ENCODE results near the gene ABLIM2. TPM values are rescaled to one million over a fixed set of nuclear protein-coding genes. Genes with fewer than 3 reads are reported as not detected.

ABLIM2 gene
- total and polyA plus RNA-seq, 2 of the 4 experiments (the other 2 are of a cell fraction): under 0.01 to 0.10 TPM

GRCh38 chr4:8143392-8144140 lies 15.0 kb downstream of the ABLIM2 start:
- H3K9me1 ChIP-seq (ENCODE audit: insufficient read depth, low read length): no peaks in the 10 kb centered on the region
- H3K27me3 ChIP-seq (ENCODE audit: control insufficient read depth, insufficient read depth, low read length): peaks cover 71% of the 10 kb centered on the region
- no TSS peak for BruUV-seq (replicated peaks)
- ChIA-PET CTCF (no interaction called here), POLR2A (ENCODE audit: unreplicated experiment) (no interaction called here)
- ATAC-seq (ENCODE audit: low read depth): no peak
- no peak overlapping the region for H2BK5ac ChIP-seq (ENCODE audit: low read depth, low read length, poor library complexity, severe bottlenecking)
- no peak overlapping the region for H3K9ac ChIP-seq (ENCODE audit: low read depth, low read length)
- TF ChIP-seq RFX5 (IDR thresholded peaks at IDR 0.05; ENCODE audit: low read depth, low read length): no peak
- no peak for TF ChIP-seq SMC3 (IDR thresholded peaks at IDR 0.05; ENCODE audit: low read depth, low read length)
- TF ChIP-seq RAD21 (IDR thresholded peaks at IDR 0.05; ENCODE audit: low read length): no peak
- no peak for TF ChIP-seq NFE2L2 (IDR thresholded peaks at IDR 0.05; ENCODE audit: low read depth, low read length)
- TF ChIP-seq MXI1 (IDR thresholded peaks at IDR 0.05; ENCODE audit: borderline replicate concordance, low read depth, low read length): no peak
- no peak overlapping the region for H4K5ac ChIP-seq (ENCODE audit: low read depth, low read length)
- no peaks in the 10 kb centered on the region for H3K9me3 ChIP-seq (ENCODE audit: control insufficient read depth, insufficient read depth, low read length)
- DNase-seq: no peak
- H3K4ac ChIP-seq (ENCODE audit: low read depth, low read length): no peak overlapping the region
- H3K18ac ChIP-seq (ENCODE audit: low read depth, low read length): no peak overlapping the region
- no peak overlapping the region for H3K4me3 ChIP-seq (ENCODE audit: insufficient read depth, low read depth, low read length)
- intact Hi-C loops (cut with micrococcal nuclease): no loop called here
- WGBS, 2 experiments (ENCODE audit: extremely low coverage in 2 of 2, insufficient read length in 1 of 2): no CpG with 5 or more reads among the region's 11 CpGs
- no peak overlapping the region for H2AFZ ChIP-seq (replicated peaks; ENCODE audit: low read length, poor library complexity)
- H3K14ac ChIP-seq (replicated peaks; ENCODE audit: low read depth, low read length): no peak overlapping the region
- no peaks in the 10 kb centered on the region for H3K36me3 ChIP-seq (ENCODE audit: control insufficient read depth, insufficient read depth, low read length)
- H3K27ac ChIP-seq (ENCODE audit: insufficient read depth, low read length): no peak overlapping the region
- no peak overlapping the region for H2BK120ac ChIP-seq (ENCODE audit: low read depth, low read length)
- dilution Hi-C loops (cut with HindIII; ENCODE audit: low sequenced_read_pairs, unreplicated experiment): no loop called here
- H3K23ac ChIP-seq (ENCODE audit: low read depth, low read length): no peak overlapping the region
- H3K4me1 ChIP-seq (ENCODE audit: control insufficient read depth, insufficient read depth, low read length): no peaks in the 10 kb centered on the region
- no peak overlapping the region for H4K8ac ChIP-seq (ENCODE audit: low read depth in 2 of 2, low read length in 2 of 2)
- no peak overlapping the region for H2AK5ac ChIP-seq (ENCODE audit: low read depth, low read length)
- no peak overlapping the region for H3K56ac ChIP-seq (ENCODE audit: extremely low read depth, insufficient read depth, low read length)
- no peaks in the 10 kb centered on the region for H4K20me1 ChIP-seq (ENCODE audit: insufficient read depth, low read length)
- H3K79me1 ChIP-seq (ENCODE audit: low read depth in 1 of 2, low read length in 2 of 2): no peaks in the 10 kb centered on the region
- no peak overlapping the region for H2AK9ac ChIP-seq (replicated peaks; ENCODE audit: low read depth, low read length, poor library complexity)
- in situ Hi-C loops (cut with MboI; ENCODE audit: low sequenced_read_pairs): no loop called here
- no peak overlapping the region for H2BK15ac ChIP-seq (ENCODE audit: low read depth, low read length)
- H2BK20ac ChIP-seq (ENCODE audit: low read depth, low read length): no peak overlapping the region
- no peak overlapping the region for H3K4me2 ChIP-seq (ENCODE audit: low read depth, low read length)
- H4K91ac ChIP-seq (ENCODE audit: insufficient read depth, low read depth, low read length): no peak overlapping the region
